ENCODE data around the gene ADGRD2.

GRCh38 chr9:124511891-124512805 lies 61.9 kb downstream of the ADGRD2 start:
- TF ChIP-seq CTCF (IDR thresholded peaks at IDR 0.05) (no peak), POLR2AphosphoS5 (IDR thresholded peaks at IDR 0.05) (no peak), POLR2A (IDR thresholded peaks at IDR 0.05) (no peak)
